DND-41 (cell line): Measurements from ENCODE around the gene ZNF565.

Experiments used
- ATAC-seq: fragments of 200-7000 bp; cut with Tn5 transposase; 3 replicates; pipeline ENCODE4 v1.9.1; 2021; ENCODE audit warnings: low read depth; ENCODE audit not compliant: insufficient read depth
- DNase-seq: peaks from one replicate; pipeline ENCODE4 v3.0.0-alpha.2; 2020
- H2AFZ ChIP-seq: 2 replicates; pipeline ENCODE4 v1.6.0; 2012; ENCODE audit warnings: low read depth, low read length
- H3K27ac ChIP-seq: 2 replicates; pipeline ENCODE4 v1.5.1; 2012; ENCODE audit warnings: low read length, inconsistent platforms
- H3K27me3 ChIP-seq: fragments of 200-600 bp; sonication (generic); 2 replicates; pipeline ENCODE4 v1.6.0; 2012; ENCODE audit warnings: low read length, mild to moderate bottlenecking, inconsistent platforms; ENCODE audit not compliant: insufficient read depth, poor library complexity
- H3K36me3 ChIP-seq: 2 replicates; pipeline ENCODE4 v1.5.1; 2012; ENCODE audit warnings: low read length, inconsistent platforms; ENCODE audit not compliant: insufficient read depth
- H3K4me1 ChIP-seq: 2 replicates; pipeline ENCODE4 v1.5.1; 2012; ENCODE audit warnings: mild to moderate bottlenecking, low read length; ENCODE audit not compliant: insufficient read depth
- H3K4me2 ChIP-seq: 2 replicates; pipeline ENCODE4 v1.6.0; 2012; ENCODE audit warnings: mild to moderate bottlenecking, moderate library complexity, low read length, inconsistent platforms; ENCODE audit not compliant: insufficient read depth
- H3K4me3 ChIP-seq, 2 experiments: fragments of 200-600 bp in 1 of 2; shearing (Covaris generic) in 1 of 2; 2 replicates each; pipeline ENCODE4 v1.5.1; 2012 to 2016; ENCODE audit warnings: inconsistent platforms in 2 of 2, low read length in 2 of 2, mild to moderate bottlenecking in 2 of 2, low read depth in 1 of 2, moderate library complexity in 1 of 2
- H3K79me2 ChIP-seq: 2 replicates; pipeline ENCODE4 v1.6.0; 2012; ENCODE audit warnings: low read length, inconsistent platforms; ENCODE audit not compliant: insufficient read depth
- H3K9ac ChIP-seq: 2 replicates; pipeline ENCODE4 v1.6.0; 2012; ENCODE audit warnings: low read depth, mild to moderate bottlenecking, inconsistent platforms, low read length, moderate library complexity
- H3K9me3 ChIP-seq: 2 replicates; pipeline ENCODE4 v1.5.1; 2012; ENCODE audit warnings: low read length, moderate library complexity, mild to moderate bottlenecking, inconsistent platforms; ENCODE audit not compliant: insufficient read depth, severe bottlenecking
- H4K20me1 ChIP-seq: 2 replicates; pipeline ENCODE4 v1.6.0; 2012; ENCODE audit warnings: low read length; ENCODE audit not compliant: insufficient read depth
- EZH2 ChIP-seq: IDR thresholded peaks from 3 replicates; pipeline ENCODE4 v1.6.1; 2012; ENCODE audit warnings: borderline replicate concordance, low read depth, mild to moderate bottlenecking, moderate library complexity, low read length, inconsistent platforms; ENCODE audit not compliant: severe bottlenecking
- TF ChIP-seq, protein P1 (sequence below): IDR thresholded peaks from 2 replicates; pipeline ENCODE4 v1.5.1; 2012; ENCODE audit warnings: borderline replicate concordance, low read length, moderate library complexity, mild to moderate bottlenecking; ENCODE audit not compliant: poor library complexity, severe bottlenecking; ENCODE audit errors: extremely low read depth

The ZNF565 gene

DNA sequence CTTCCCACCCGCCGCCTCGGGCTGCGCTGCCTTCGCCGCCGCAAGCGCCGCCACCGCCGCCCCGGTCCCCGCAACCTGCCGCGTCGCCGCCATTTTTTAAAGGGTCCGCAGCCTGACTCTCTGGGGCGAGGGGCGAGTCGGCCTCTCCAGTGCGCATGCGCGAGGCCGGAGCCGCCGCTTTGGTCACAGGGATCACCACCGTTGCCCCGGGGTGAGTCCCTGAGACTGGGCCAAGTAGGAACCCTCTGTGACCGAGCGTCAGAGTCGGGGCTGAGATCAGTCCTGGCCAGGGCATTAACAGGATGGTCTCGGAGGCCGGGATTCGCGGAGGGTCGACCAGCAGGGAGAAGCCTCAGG is 43.0 kb upstream of the ZNF565 start:
- TF ChIP-seq, protein P1, sequence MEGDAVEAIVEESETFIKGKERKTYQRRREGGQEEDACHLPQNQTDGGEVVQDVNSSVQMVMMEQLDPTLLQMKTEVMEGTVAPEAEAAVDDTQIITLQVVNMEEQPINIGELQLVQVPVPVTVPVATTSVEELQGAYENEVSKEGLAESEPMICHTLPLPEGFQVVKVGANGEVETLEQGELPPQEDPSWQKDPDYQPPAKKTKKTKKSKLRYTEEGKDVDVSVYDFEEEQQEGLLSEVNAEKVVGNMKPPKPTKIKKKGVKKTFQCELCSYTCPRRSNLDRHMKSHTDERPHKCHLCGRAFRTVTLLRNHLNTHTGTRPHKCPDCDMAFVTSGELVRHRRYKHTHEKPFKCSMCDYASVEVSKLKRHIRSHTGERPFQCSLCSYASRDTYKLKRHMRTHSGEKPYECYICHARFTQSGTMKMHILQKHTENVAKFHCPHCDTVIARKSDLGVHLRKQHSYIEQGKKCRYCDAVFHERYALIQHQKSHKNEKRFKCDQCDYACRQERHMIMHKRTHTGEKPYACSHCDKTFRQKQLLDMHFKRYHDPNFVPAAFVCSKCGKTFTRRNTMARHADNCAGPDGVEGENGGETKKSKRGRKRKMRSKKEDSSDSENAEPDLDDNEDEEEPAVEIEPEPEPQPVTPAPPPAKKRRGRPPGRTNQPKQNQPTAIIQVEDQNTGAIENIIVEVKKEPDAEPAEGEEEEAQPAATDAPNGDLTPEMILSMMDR, result no peak
- no peak for TF ChIP-seq EZH2
- no peaks in the 10 kb centered on the region for H3K4me1 ChIP-seq
- DNase-seq, result no peak
- H3K4me2 ChIP-seq, result no peak overlapping the region
- H3K4me3 ChIP-seq, result no peak overlapping the region
- no peak overlapping the region for H2AFZ ChIP-seq
- no peak for ATAC-seq
- H3K79me2 ChIP-seq, result no peaks in the 10 kb centered on the region
- H3K27me3 ChIP-seq, result no peaks in the 10 kb centered on the region
- no peak overlapping the region for H3K9ac ChIP-seq
- H4K20me1 ChIP-seq, result no peaks in the 10 kb centered on the region
- no peaks in the 10 kb centered on the region for H3K36me3 ChIP-seq
- no peaks in the 10 kb centered on the region for H3K9me3 ChIP-seq
- no peak overlapping the region for H3K27ac ChIP-seq

DNA sequence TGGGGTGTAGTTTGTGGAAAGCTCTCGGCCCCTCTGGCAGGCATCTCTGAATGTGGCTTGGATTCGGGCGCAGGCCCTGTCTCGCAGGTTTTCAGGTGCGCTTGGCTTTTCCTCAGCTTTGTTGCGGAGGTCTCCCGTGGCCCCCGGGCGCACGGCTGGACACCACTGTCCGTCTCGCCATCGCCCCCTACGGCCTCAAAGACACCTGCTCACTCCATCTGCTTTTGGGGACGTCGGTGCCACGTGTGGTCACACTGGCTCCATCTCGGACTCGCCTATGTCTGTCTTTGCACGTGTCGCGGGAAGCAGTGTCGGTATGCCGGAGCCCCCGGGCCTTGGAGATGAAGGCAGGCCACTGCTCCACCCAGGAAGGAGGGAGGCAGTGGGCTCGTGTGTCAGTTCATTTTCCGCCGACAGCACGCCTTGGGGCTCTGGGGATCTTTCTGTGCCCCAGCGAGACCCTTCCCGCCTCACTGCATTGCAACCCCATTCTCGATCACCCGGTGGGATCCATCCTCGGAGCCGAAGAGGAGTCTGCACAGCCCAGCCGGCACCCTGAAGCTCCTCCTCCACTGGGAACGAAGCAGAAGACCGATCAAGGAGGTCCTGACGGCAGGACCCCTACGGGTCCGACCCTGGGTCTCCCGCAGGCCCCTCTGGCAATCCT is 42.5 kb upstream of the ZNF565 start:
- no peaks in the 10 kb centered on the region for H3K27me3 ChIP-seq
- TF ChIP-seq, protein P1, result no peak
- no peak for TF ChIP-seq EZH2
- H3K9me3 ChIP-seq, result no peaks in the 10 kb centered on the region
- H3K4me2 ChIP-seq, result no peak overlapping the region
- no peak overlapping the region for H3K27ac ChIP-seq
- no peaks in the 10 kb centered on the region for H3K36me3 ChIP-seq
- H3K4me3 ChIP-seq, result no peak overlapping the region
- no peaks in the 10 kb centered on the region for H3K4me1 ChIP-seq
- H3K9ac ChIP-seq, result no peak overlapping the region
- H3K79me2 ChIP-seq, result no peaks in the 10 kb centered on the region
- no peaks in the 10 kb centered on the region for H4K20me1 ChIP-seq
- DNase-seq (no peak), ATAC-seq (no peak)
- no peak overlapping the region for H2AFZ ChIP-seq

DNA sequence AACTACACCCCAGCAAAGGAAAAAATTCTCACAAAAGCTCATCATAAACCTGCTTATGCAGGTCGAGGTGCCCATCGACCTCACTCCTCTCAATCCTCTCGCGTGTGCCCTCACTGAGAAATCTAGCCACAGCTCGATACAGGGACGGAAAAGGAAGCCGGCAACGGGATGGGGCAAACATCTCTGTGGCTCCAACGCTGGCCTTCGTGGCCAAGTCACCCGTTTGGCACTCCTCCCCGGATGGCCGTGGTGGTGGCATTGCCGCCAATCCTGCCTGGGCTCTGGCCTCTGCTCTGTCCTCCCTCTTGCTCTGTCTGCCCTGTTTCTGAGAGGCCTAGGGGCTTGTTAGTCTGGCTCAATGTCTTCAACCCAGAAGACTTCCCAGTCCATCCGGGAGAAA is 41.6 kb upstream of the ZNF565 start:
- H4K20me1 ChIP-seq, result no peaks in the 10 kb centered on the region
- no peaks in the 10 kb centered on the region for H3K4me1 ChIP-seq
- ATAC-seq (no peak), DNase-seq (no peak)
- no peaks in the 10 kb centered on the region for H3K36me3 ChIP-seq
- no peak overlapping the region for H3K27ac ChIP-seq
- H2AFZ ChIP-seq, result no peak overlapping the region
- H3K4me2 ChIP-seq, result no peak overlapping the region
- TF ChIP-seq EZH2, result no peak
- TF ChIP-seq, protein P1, result no peak
- no peaks in the 10 kb centered on the region for H3K27me3 ChIP-seq
- no peaks in the 10 kb centered on the region for H3K9me3 ChIP-seq
- H3K4me3 ChIP-seq, result no peak overlapping the region
- no peak overlapping the region for H3K9ac ChIP-seq
- no peaks in the 10 kb centered on the region for H3K79me2 ChIP-seq
